ENCODE data around the gene LRCH4. TPM values are rescaled to one million over a fixed set of nuclear protein-coding genes. Genes with fewer than 3 reads are reported as not detected.

The LRCH4 gene
- total and polyA plus RNA-seq, 9 of the 15 experiments (the other 6 are each of a cell fraction or from before 2014, with no cell fraction given): 0.06 to 63.3 (median 15.0) TPM

GRCh38 chr7:100585511-100586265, at the start of gene LRCH4 (continued):
- no peak for TF ChIP-seq AFF1 (IDR thresholded peaks at IDR 0.05; ENCODE audit: low read depth in 1 of 2, partially characterized antibody in 2 of 2)
- TF ChIP-seq SNIP1 (IDR thresholded peaks at IDR 0.05; ENCODE audit: low read depth): no peak
- TF ChIP-seq PML (IDR thresholded peaks at IDR 0.05; ENCODE audit: low read length): peak; percentile 93
- TF ChIP-seq PCBP2 (IDR thresholded peaks at IDR 0.05; ENCODE audit: low read depth, low read length, poor library complexity, severe bottlenecking): peak; percentile 65
- peak; percentile 89; the same call in 1 of the 2 replicates for TF ChIP-seq RNF2 (IDR thresholded peaks at IDR 0.05)
- TF ChIP-seq CEBPB (tag; IDR thresholded peaks at IDR 0.05): no peak
- no peak for TF ChIP-seq ZNF134 (CRISPR knock-in tag; conservative IDR thresholded peaks at IDR 0.05)
- no peak for TF ChIP-seq MAFK (IDR thresholded peaks at IDR 0.05; ENCODE audit: low read length)
- no peak for TF ChIP-seq RBM34 (IDR thresholded peaks at IDR 0.05; ENCODE audit: borderline replicate concordance, insufficient read depth, low read length)
- TF ChIP-seq TBL1XR1 (IDR thresholded peaks at IDR 0.05; ENCODE audit: low read length in 2 of 2): peak in 1 of 2 experiments; percentile 48; a peak in 2 of 4 replicates
- no peak for TF ChIP-seq KLF10 (CRISPR knock-in tag; IDR thresholded peaks at IDR 0.05)
- no peak for TF ChIP-seq MAFF (IDR thresholded peaks at IDR 0.05; ENCODE audit: low read length)
- no peak for TF ChIP-seq USF2 (CRISPR knock-in tag; IDR thresholded peaks at IDR 0.05)
- no peak for TF ChIP-seq NRF1 (conservative IDR thresholded peaks at IDR 0.05 in 1 of 2, IDR thresholded peaks at IDR 0.05 in 1 of 2)
- peak in 1 of 2 experiments; percentile 42; a peak in 1 of 4 replicates for TF ChIP-seq TEAD1 (CRISPR knock-in tag; IDR thresholded peaks at IDR 0.05)
- no peak for TF ChIP-seq BCLAF1 (IDR thresholded peaks at IDR 0.05; ENCODE audit: borderline replicate concordance in 1 of 2, control insufficient read depth in 1 of 2, low read depth in 2 of 2, low read length in 1 of 2)
- TF ChIP-seq ZNF282 (CRISPR knock-in tag; IDR thresholded peaks at IDR 0.05): no peak
- TF ChIP-seq ILF3 (IDR thresholded peaks at IDR 0.05; ENCODE audit: borderline replicate concordance): no peak; the same call in 1 of the 2 replicates
- TF ChIP-seq ZNF165 (CRISPR knock-in tag; IDR thresholded peaks at IDR 0.05; ENCODE audit: borderline replicate concordance): no peak

All from K562 (cell line).